GM21619 (cell line): ENCODE results near the gene SPSB1.
A peak's percentile ranks its signal among the peaks of the same experiment; 100 is the strongest.
"Not testable (repeated sequence)": the region's sequence is repeated elsewhere in the genome, so short reads cannot be mapped to it uniquely, and the experiment has no call there.

Experiments used
- ATAC-seq: cut with Tn5 transposase; IDR thresholded peaks from one replicate; pipeline ENCODE4 v1.9.1; 2021; ENCODE audit not compliant: unreplicated experiment

Gene SPSB1

GRCh38 chr1:9385392-9385791 lies 92.7 kb downstream of the SPSB1 start:
- not testable (repeated sequence) for ATAC-seq

- ATAC-seq: no peak
Observed at GRCh38 chr1:9385801-9386573, 93.3 kb downstream of the SPSB1 start.

GRCh38 chr1:9388335-9389180 lies 95.9 kb downstream of the SPSB1 start:
- no peak for ATAC-seq

GRCh38 chr1:9389968-9390367 lies 97.3 kb downstream of the SPSB1 start:
- no peak for ATAC-seq

- no peak for ATAC-seq
Observed at GRCh38 chr1:9391620-9392019, 98.9 kb downstream of the SPSB1 start.

- ATAC-seq: no peak
Observed at GRCh38 chr1:9394010-9394409, 101.3 kb downstream of the SPSB1 start.

- ATAC-seq: no peak
Observed at GRCh38 chr1:9395018-9395417, 102.3 kb downstream of the SPSB1 start.

- ATAC-seq: no peak
Observed at GRCh38 chr1:9397047-9397446, 104.4 kb downstream of the SPSB1 start.

GRCh38 chr1:9397997-9398526 lies 105.4 kb downstream of the SPSB1 start:
- no peak for ATAC-seq

- ATAC-seq: no peak
Observed at GRCh38 chr1:9399510-9400424, 107.1 kb downstream of the SPSB1 start.

GRCh38 chr1:9400425-9401079 lies 107.9 kb downstream of the SPSB1 start:
- ATAC-seq: no peak

GRCh38 chr1:9401080-9401453 lies 108.4 kb downstream of the SPSB1 start:
- no peak for ATAC-seq

GRCh38 chr1:9402256-9402616 lies 109.5 kb downstream of the SPSB1 start:
- no peak for ATAC-seq

GRCh38 chr1:9402717-9403225 lies 110.1 kb downstream of the SPSB1 start:
- ATAC-seq: no peak

- ATAC-seq: no peak
Observed at GRCh38 chr1:9404117-9404914, 111.6 kb downstream of the SPSB1 start.

GRCh38 chr1:9406111-9406510 lies 113.4 kb downstream of the SPSB1 start:
- no peak for ATAC-seq

- no peak for ATAC-seq
Observed at GRCh38 chr1:9410737-9411297, 118.1 kb downstream of the SPSB1 start.

GRCh38 chr1:9413071-9413876 lies 120.6 kb downstream of the SPSB1 start:
- ATAC-seq: peak; percentile 61
